Measurements from ENCODE around the gene BRSK2.
"Not testable (repeated sequence)": the region's sequence is repeated elsewhere in the genome, so short reads cannot be mapped to it uniquely, and the experiment has no call there.

The BRSK2 gene

GRCh38 chr11:1408346-1408745 lies 18.6 kb downstream of the BRSK2 start:
- no peak for TF ChIP-seq CTCF (IDR thresholded peaks at IDR 0.05)
- DNase-seq (ENCODE audit: low spot score) = no peak
- Histone ChIP-seq H3K4me3 (no peak overlapping the region), H3K27ac (no peak overlapping the region)

- Histone ChIP-seq H3K4me3 (no peak overlapping the region), H3K27ac (no peak overlapping the region)
- no peak for TF ChIP-seq CTCF (IDR thresholded peaks at IDR 0.05)
- no peak for DNase-seq (ENCODE audit: low spot score)
These were observed 19.5 kb downstream of the BRSK2 start for GRCh38 chr11:1409108-1409851.

- DNase-seq (ENCODE audit: low spot score); H3K27ac ChIP-seq; H3K4me3 ChIP-seq: not testable (repeated sequence)
These were observed 20.1 kb downstream of the BRSK2 start for GRCh38 chr11:1409852-1410125.

DNA sequence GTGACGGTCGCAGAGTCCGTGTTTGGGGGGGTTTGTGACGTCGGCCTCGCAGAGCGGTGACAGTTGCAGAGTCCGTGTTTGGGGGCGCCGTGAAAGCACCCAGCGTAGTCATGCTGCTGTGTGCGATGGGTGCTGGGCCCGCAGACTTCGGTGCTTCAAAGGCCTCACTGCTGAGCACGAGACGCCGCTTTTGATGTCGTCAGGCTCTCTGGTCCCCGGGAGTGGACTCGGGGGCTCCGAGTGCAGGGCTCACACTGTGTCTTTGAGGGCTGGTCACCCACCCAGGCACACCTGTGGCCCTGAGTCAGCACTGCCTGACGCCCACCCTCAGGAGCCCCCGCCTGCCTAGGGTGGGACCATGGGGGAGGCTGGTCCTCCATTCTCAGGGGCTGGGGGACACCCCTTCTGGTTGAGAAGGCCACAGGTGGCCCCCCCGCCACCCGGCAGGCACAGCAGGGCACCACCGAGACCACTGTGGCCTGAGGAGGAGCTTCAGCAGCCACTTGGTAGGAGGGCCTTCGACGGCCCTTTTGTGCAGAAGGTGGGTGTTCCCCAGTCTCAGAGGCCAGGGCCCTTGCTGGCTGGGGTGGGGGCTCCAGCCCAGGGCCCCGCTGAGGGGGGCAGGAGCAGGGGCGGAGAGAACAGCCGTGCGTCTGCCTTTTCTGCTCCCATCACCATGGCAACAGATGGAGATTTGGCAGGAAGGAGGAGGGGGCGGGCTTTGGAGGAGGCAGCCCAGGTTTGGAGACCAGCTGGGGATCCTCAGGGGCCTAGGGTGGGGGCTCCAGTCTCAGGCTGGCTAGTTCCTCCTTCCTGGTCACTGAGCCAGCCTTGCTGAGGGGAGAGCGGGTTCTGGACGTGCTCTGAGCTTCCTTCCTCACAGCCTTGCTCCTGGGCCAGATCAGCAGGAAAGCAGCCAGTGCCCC lies 20.9 kb downstream of the BRSK2 start:
- H3K27ac ChIP-seq = no peak overlapping the region
- no peak for TF ChIP-seq CTCF (IDR thresholded peaks at IDR 0.05)
- H3K4me3 ChIP-seq = no peak overlapping the region
- no peak for DNase-seq (ENCODE audit: low spot score)

GRCh38 chr11:1411301-1411700 lies 21.6 kb downstream of the BRSK2 start:
- H3K27ac ChIP-seq = no peak overlapping the region
- no peak overlapping the region for H3K4me3 ChIP-seq
- TF ChIP-seq CTCF (IDR thresholded peaks at IDR 0.05) = no peak
- no peak for DNase-seq (ENCODE audit: low spot score)

DNA sequence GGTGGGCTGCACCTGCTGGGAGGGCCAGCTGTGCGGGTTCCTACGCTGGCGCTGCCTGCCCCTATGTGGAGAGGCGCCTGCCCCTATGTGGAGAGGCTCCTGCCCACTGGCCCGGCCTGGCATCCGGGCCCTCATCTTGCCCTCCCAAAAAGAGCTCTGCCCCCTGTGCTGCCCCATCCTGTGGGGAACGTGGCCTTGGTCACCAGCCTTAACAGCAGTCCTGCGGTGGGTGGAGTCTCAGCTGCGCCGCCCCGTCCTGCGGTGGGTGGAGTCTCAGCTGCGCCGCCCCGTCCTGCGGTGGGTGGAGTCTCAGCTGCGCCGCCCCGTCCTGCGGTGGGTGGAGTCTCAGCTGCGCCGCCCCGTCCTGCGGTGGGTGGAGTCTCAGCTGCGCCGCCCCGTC lies 22.0 kb downstream of the BRSK2 start:
- H3K27ac ChIP-seq; DNase-seq (ENCODE audit: low spot score); H3K4me3 ChIP-seq: not testable (repeated sequence)

GRCh38 chr11:1412377-1413095 lies 22.8 kb downstream of the BRSK2 start:
- no peak for DNase-seq (ENCODE audit: low spot score)
- Histone ChIP-seq H3K4me3 (no peak overlapping the region), H3K27ac (no peak overlapping the region)
- TF ChIP-seq CTCF (IDR thresholded peaks at IDR 0.05) = no peak
